SKM-1 treated with dmso at 0.1 percent for 144 hours (cell line): Measurements from ENCODE around the gene PRKCA.

Experiments
- DNase-seq: peaks from one replicate; lab custom pipeline; 2025; ENCODE audit not compliant: unreplicated experiment; lab: John Stamatoyannopoulos, UW

Gene PRKCA

DNA sequence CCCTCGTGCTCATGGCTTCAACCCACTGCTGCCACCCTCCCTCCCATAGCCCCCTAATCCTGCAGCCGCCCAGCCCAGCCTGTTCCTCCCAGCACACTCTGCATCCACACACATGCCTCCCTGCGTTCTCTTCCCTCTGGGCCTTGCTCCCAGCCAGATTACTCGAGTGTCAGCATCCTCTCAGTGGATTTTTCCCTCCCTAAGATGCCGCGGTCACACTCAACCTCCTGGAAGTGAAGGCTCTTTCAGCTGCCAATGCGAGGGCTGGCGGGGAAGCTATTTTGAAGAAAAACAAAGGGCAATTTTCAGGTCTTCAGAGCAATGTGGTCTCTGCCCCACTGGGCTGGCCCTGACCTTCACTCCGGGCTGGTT lies 509.3 kb downstream of the PRKCA start:
- no peak for DNase-seq

DNA sequence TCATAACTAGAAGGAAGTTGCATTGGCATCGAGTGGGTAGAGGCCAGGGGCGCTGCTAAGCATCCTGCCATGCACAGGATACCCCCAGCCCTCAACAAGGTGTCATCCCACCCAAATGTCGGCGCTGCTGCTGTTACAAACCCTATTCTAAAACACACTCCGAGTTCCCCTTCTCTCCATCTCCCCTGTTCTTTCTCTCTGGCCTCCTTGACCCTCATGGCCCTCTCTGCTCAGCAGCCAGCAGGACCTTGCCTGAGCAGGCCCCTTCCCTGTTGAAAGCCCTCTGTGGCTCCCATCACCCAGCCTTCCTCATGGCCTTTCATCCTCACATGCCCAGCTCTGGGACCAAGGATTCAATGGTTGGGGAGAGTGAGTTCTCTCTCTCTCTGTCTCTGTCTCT lies 510.2 kb downstream of the PRKCA start:
- DNase-seq: no peak

- DNase-seq: no peak
Measured at GRCh38 chr17:66813296-66813695, 510.9 kb downstream of the PRKCA start.

DNA sequence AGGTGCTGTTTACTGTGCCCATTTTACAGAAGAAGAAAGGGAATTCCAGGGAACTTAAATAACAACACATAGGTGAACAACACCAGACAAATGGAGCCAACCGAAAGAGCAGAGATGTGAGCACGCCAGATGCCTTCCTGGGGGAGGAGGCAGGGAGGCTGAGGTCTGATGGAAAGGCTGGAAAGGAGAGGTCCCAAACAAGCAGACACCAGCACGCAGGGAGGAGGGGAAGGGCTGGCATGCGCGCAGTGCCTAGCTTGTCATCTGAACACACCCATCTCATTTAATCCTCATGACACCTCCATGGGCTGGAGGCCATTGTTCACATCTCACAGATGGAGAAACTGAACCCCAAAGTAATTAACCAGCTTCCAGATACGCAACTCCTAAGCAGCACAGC lies 511.6 kb downstream of the PRKCA start:
- DNase-seq: no peak

GRCh38 chr17:66814570-66814969 lies 512.2 kb downstream of the PRKCA start:
- DNase-seq: no peak

- no peak for DNase-seq
Measured at GRCh38 chr17:66817750-66818149, 515.3 kb downstream of the PRKCA start.

DNA sequence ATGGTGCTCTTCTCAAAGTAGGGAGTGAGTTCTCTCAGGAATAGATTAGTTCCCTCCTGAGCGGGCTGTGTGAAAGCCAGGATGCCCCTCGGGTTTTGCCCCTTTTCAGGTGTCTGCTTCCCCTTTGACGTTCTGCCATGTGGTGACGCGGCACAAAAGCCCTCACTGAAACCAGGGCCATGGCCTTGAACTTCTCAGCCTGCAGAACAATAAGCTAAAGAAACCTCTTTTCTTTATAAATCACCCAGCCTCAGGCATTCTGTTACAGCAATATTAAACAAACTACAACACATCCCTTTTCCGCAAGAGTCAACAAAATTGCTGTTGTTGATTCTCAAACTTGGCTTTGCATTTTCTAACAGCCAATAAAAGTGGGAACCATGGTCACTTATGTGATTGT lies 517.1 kb downstream of the PRKCA start:
- no peak for DNase-seq

DNA sequence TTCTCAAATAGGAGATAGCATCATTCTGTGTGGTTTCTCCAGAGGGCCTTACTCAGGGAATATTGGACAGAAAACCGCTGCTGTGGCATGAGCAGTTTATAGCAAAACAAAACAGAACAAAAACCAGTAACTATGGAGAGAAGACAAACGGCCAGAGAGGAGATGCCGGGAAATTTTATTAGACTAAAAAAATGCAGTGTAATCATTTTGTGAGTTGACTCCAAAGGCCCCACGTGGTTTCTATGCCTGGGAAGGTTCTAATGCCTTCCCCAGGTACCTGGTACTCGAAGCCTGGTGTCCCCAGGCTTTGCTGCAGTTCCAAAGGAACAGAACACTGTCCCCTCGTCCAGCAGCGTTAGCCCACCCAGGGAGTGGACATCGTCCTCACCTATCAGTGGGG lies 519.6 kb downstream of the PRKCA start:
- DNase-seq: no peak

- no peak for DNase-seq
Measured at GRCh38 chr17:66826856-66827255, 524.4 kb downstream of the PRKCA start.

DNA sequence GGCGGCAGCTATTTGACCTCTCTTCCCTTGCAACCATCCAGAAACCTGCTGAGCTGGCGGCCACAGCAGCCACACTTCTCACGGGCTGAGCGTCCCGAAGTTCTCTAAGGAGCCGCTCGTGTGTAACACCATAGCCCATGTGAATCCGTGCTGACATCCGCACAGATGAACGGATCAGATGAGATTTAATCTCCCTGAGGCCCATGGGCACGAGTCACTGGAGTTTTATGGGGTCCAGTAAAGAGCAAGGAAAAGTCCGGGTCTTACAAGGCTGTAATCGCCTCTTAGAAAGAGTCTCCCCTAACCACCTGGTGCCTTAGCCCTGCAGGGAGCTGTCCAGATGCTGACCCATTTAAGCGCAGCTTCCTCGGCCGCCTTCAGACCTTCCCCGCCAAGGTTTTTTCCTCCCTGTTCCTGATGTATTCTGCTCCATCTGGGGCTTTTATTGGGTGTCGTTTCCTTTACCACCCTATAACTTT lies 527.0 kb downstream of the PRKCA start:
- no peak for DNase-seq

DNA sequence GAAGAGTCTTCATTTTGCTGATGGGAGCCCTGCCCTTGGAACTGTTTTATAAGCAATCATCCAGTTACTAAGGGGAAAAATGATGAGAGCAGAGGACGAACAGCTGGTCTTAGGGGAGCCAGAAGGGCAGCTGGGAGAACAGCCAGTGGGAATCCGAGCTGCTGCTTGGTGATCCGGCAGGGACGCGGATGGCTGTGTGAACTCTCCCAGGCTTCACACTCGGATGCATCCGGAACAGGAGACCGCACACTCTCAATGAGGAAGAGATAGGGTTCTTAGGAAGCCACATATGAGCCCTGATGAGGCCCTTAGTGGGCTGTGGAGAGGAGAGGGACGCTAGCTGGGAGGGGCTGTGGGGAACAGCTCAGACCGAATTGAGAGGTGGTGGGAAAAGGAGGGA lies 527.5 kb downstream of the PRKCA start:
- no peak for DNase-seq

GRCh38 chr17:66830451-66830850 lies 528.0 kb downstream of the PRKCA start:
- DNase-seq: no peak

- no peak for DNase-seq
Measured at GRCh38 chr17:66831383-66832210, 529.2 kb downstream of the PRKCA start.

DNA sequence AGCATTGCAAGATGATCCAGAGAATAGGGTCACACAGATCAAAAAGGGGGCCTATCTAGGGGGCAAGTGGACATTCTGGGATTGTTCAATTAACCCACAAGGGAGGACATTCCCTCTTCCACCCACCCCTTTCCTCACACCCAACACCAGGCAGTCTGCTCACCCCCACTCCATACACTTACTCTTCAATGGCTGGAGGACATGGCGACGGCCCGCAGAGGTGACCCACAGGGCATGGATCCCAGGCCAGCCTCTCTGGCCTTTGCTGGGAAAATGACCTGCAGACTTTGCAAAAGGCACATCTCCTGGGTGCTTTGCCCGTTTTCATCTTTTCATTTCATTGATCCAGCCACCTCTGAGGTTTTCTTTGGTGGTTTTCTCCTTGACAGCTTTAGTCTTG lies 530.8 kb downstream of the PRKCA start:
- DNase-seq: no peak

DNA sequence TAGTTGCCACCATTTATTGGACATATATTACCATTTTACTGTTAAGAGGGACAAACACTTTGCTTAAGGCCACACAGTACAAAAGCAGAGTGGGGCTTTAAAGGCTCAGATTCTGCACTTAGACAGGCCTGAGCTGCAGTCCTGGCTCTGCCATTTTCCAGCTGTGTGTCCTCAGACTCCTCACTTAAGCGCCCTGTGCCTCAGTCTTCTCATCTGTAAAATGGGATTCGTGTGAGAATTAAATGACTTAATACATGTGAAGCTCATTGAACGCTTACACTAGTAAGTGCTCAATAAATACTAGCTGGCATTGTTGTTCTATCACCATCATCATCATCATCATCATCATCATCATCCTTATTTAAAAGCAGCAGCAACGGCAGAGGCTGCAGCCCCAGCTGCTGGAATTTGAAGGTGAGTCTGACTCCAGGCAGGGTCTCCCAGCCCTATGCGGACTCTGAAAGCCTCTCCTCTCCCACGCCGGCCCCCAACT lies 532.1 kb downstream of the PRKCA start:
- no peak for DNase-seq

DNA sequence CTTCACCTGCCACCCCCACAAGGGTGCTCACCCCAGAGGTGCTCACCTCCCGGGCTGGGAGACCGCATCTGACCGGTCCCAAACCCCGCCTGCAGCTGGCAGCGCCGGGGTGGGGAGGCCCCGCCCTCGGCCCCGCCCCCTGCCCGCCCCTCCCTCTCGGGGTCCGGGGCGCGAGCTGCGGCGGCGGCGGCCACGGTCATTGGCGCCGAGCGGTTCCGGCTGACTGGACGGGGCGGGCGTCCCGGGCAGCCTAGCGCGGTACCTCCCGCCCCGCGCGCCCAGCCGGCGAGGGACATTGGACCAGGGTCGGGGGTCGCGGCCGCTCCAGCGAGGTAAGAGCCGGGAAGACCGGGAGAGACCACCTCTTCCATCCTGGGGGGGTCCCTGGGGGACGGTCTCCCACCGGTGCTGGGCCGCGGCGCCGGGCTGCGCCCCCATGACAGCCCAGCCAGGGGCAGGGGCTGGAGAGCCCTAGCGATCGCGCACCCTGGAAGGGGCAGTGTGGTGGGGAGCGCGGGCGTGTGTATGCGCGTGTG lies 532.6 kb downstream of the PRKCA start, which contains the start of gene CACNG5:
Gene CACNG5 (plus strand): TSS at position 199 of the 536 bp plus-strand sequence. CDS start 42,216 bp downstream, outside the sequence.
- DNase-seq: no peak

DNA sequence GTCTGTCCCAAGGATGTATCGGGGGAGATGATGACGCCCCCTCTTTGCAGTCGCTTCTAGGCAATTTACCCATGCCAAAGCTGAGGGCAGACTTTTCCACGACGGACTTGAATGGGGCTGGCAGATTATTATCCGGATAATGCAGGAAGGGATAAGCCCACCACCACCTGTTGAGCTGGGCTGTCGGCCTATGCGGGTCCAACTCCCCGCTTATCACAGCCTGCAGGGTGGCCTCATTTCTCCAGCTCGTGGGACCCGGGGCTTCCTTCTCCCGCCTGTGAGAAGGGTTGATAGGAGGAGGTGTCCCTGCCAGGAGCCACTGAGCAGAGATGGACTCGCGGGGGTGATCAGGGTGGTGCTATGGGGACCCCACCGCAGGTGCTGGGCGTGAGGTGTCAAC lies 533.1 kb downstream of the PRKCA start:
- no peak for DNase-seq

- DNase-seq: no peak
Measured at GRCh38 chr17:66836063-66837005, 533.9 kb downstream of the PRKCA start.

DNA sequence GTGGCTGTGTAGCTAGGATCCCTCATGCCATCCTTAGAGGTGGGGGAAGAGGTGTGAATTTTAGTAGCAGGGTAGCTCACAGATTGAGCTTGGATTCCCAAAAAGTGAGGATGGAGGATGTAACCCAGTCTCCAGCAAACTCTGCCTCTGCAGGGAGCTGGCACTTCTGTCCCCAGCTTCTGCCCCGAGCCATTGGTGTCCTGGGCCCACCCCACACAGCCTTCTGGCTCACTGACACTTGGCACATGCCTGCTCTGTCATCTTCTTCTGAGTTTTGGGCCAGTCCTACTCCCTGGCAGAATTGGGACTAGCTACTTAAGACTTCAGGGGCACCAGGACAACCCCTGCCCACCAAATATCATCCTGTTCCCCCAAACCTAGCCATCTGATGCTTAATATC lies 534.8 kb downstream of the PRKCA start:
- DNase-seq: no peak

DNA sequence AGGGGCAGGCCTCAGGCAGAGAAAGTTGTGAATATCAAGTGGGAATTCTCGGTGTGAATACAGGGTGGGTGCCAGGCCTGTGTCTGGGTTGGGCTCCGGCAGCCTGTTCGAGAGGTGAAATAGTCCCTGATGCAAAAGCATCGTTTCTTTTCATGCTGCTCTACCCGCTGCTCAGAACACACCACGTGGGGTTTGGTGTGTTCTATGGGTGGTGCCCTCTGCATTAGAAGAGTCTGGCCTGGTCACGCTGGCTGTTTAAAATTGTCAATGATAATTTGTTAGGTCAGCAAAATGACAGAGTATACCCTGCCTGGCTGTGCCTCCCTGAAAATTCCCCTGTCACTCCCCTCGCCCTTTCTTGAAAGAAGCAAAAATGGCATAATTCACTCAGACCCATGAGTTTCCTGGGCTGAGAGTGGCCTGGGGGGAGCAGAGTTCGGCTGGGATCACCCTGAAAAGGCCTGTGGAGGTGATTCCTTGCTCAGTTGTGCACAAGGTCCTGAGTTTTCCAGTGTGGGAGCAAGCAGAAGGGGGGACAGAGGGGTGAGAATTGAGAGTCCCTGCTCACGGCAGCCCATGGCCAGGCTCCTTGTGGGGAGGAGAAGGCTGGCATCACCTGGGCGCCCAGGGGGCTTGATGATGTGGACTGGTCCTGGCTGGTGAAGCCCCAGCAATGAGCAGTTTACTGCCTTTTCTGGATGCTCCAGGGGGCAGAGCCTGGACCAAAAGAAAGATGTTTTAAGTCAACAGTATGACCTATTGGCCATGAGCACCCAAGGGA lies 535.7 kb downstream of the PRKCA start:
- DNase-seq: no peak

DNA sequence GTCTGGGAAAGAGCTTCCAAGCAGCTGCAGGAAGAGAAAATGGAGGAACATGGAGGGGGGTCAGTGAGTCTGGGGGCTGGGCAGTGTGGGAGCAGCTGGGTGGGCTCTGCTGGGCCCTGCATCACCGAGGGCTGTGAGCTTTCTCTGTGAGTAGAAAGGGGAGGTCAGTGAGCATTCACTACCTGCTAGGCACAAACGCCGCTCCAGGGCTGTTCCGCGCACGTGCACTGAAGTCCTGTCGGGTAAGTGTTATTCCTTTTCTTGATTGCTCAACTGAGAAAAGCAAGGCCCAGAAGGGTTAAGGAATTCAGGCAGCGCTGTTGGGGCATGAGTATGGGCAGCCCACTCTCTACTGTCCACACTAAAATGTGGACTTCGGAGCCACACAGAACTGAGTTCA lies 537.2 kb downstream of the PRKCA start:
- DNase-seq: no peak
